Tibial artery (tissue), 4 donors: Measurements from ENCODE around the gene TYW3.
"Not testable (repeated sequence)": the region's sequence is repeated elsewhere in the genome, so short reads cannot be mapped to it uniquely, and the experiment has no call there.

ENCODE experiments used
- DNase-seq, 2 donors: peaks; one replicate each; pipeline ENCODE4 v3.0.0-alpha.2; 2019
- H3K27ac ChIP-seq, 2 donors: fragments of 200-600 bp; sonication (generic) in 1 of 2; 1 replicate in 1 of 2; 2 replicates in 1 of 2; pipeline ENCODE4 v1.5.1; 2018 to 2019; ENCODE audit warnings: mild to moderate bottlenecking in 1 of 2
- H3K27me3 ChIP-seq, 2 donors: fragments of 200-600 bp; sonication (generic) in 1 of 2; one replicate each; pipeline versions ENCODE4 v1.5.1 to v1.6.0; 2016 to 2019
- H3K36me3 ChIP-seq, 3 donors: fragments of 200-600 bp; sonication (generic) in 2 of 3; one replicate each; pipeline ENCODE4 v1.5.1; 2016 to 2019; ENCODE audit warnings: mild to moderate bottlenecking in 2 of 3
- H3K4me1 ChIP-seq, 4 donors: fragments of 200-600 bp; sonication (generic) in 2 of 4; 1 replicate in 3 of 4; 2 replicates in 1 of 4; pipeline ENCODE4 v1.5.1; 2016 to 2019
- H3K4me3 ChIP-seq, 2 donors: fragments of 200-600 bp; sonication (generic) in 1 of 2; 1 replicate in 1 of 2; 2 replicates in 1 of 2; pipeline ENCODE4 v1.5.1; 2018 to 2019; ENCODE audit warnings: mild to moderate bottlenecking in 2 of 2
- H3K9me3 ChIP-seq, 3 donors: fragments of 200-600 bp; sonication (generic) in 1 of 3; one replicate each; pipeline ENCODE4 v1.5.1; 2016 to 2019
- intact Hi-C: fragments of 100-400 bp; cut with DNase I; formaldehyde crosslinking; loops from one replicate; pipeline ENCODE4 v1.15.0; 2023; ENCODE audit warnings: low total_unique reads
- TF ChIP-seq, protein P1 (sequence below), 2 experiments: fragments of 200-600 bp in 1 of 2; fragments of 450-650 bp in 1 of 2; IDR thresholded peaks; one replicate each; pipeline ENCODE4 v1.5.1; 2017 to 2019; ENCODE audit warnings: antibody characterized with exemption in 2 of 2, mild to moderate bottlenecking in 1 of 2, moderate library complexity in 1 of 2

Gene TYW3

DNA sequence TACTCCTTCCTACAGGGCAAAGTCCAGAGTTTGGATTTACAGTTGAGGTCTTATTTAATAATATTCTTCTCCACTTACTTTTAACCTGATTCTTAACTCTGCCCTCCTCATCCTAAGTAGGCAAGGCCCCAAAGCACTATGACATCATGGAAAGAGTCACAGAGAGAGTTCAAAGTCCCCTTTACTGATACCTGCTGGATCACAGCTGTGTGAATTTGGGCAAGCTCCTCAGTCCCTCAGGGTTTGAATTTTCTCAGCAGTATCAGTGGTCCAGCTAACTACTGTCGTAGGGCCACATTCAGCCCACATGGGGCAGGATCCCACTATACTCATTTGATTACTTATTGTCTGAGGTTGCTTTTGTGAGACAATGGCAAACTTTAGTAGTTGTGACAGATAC is 16.0 kb downstream of the TYW3 start:
- Histone ChIP-seq H3K9me3 (no peaks in the 10 kb centered on the region), H3K36me3 (peaks cover 63 to 90% (median 77%) of the 10 kb centered on the region in 3 donors), H3K27ac (no peak overlapping the region), H3K4me1 (no peaks in the 10 kb centered on the region), H3K27me3 (no peaks in the 10 kb centered on the region), H3K4me3 (no peak overlapping the region)
- TF ChIP-seq, protein P1, sequence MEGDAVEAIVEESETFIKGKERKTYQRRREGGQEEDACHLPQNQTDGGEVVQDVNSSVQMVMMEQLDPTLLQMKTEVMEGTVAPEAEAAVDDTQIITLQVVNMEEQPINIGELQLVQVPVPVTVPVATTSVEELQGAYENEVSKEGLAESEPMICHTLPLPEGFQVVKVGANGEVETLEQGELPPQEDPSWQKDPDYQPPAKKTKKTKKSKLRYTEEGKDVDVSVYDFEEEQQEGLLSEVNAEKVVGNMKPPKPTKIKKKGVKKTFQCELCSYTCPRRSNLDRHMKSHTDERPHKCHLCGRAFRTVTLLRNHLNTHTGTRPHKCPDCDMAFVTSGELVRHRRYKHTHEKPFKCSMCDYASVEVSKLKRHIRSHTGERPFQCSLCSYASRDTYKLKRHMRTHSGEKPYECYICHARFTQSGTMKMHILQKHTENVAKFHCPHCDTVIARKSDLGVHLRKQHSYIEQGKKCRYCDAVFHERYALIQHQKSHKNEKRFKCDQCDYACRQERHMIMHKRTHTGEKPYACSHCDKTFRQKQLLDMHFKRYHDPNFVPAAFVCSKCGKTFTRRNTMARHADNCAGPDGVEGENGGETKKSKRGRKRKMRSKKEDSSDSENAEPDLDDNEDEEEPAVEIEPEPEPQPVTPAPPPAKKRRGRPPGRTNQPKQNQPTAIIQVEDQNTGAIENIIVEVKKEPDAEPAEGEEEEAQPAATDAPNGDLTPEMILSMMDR (IDR thresholded peaks at IDR 0.05): no peak
- intact Hi-C loops: no loop called here
- no peak for DNase-seq

DNA sequence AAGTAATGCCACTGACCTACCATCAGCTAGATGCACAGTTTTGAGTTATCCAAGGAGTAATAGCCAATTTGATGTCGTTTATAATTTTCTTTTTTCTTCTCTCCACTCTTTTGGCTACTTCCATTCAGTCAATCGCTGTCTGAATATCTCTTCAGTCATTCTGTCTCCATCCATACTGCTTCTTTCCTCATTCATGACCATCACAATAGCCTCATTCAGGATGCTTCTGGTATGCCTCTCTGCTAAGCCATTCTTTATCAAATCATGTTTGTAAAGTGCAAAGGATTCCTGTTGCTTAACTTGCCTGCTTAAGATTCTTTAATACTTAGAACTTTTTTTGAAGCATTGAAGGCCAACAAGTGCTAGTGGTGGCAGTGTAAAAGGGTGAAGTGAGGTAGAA is 20.2 kb downstream of the TYW3 start:
- intact Hi-C loops: no loop called here
- DNase-seq: no peak
- no peaks in the 10 kb centered on the region for H3K9me3 ChIP-seq
- H3K4me3 ChIP-seq: no peak overlapping the region
- no peaks in the 10 kb centered on the region for H3K4me1 ChIP-seq
- H3K36me3 ChIP-seq: peaks cover 78 to 95% (median 92%) of the 10 kb centered on the region in 3 donors
- no peak overlapping the region for H3K27ac ChIP-seq
- TF ChIP-seq, protein P1 (IDR thresholded peaks at IDR 0.05): no peak
- no peaks in the 10 kb centered on the region for H3K27me3 ChIP-seq

DNA sequence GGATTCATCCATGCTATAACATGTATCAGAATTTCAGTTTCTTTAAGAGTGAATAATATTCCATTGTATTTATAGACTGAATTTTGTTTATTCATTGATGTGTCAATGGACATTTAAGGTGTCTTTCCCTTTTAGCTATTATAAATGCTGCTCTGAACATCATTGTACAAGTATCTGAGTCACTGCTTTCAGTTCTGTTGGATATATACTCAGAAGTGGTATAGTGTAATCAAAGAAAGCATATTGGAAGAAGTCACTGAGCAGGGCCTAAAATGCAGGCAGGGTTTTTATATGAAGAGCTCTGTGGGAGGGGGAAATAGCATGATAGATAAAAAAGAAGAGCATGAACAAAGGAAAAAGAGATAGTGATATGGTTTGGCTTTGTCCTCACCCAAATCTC is 22.5 kb downstream of the TYW3 start:
- H3K36me3 ChIP-seq: peaks cover 73 to 86% (median 85%) of the 10 kb centered on the region in 3 donors
- intact Hi-C loops: no loop called here
- H3K4me1 ChIP-seq: no peaks in the 10 kb centered on the region
- H3K27ac ChIP-seq: no peak overlapping the region
- no peak for DNase-seq
- no peaks in the 10 kb centered on the region for H3K9me3 ChIP-seq
- no peaks in the 10 kb centered on the region for H3K27me3 ChIP-seq
- TF ChIP-seq, protein P1 (IDR thresholded peaks at IDR 0.05): no peak
- H3K4me3 ChIP-seq: no peak overlapping the region

- peaks cover 65 to 77% (median 74%) of the 10 kb centered on the region in 3 donors for H3K36me3 ChIP-seq
- H3K4me3 ChIP-seq, H3K9me3 ChIP-seq, H3K4me1 ChIP-seq, intact Hi-C loops, DNase-seq, H3K27ac ChIP-seq, H3K27me3 ChIP-seq: not testable (repeated sequence)
These were observed 23.7 kb downstream of the TYW3 start for GRCh38 chr1:74756650-74757049.

GRCh38 chr1:74763807-74764206 is 30.9 kb downstream of the TYW3 start:
- Histone ChIP-seq H3K4me3 (no peak overlapping the region), H3K9me3 (no peaks in the 10 kb centered on the region), H3K36me3 (peaks cover 10 to 38% (median 25%) of the 10 kb centered on the region in 3 donors), H3K27me3 (no peaks in the 10 kb centered on the region), H3K4me1 (no peaks in the 10 kb centered on the region), H3K27ac (no peak overlapping the region)
- intact Hi-C loops: loop anchor here (10.0 kb wide), 1 partner anchor 441 kb away; no protein-coding TSS in a partner anchor
- DNase-seq: no peak
- TF ChIP-seq, protein P1 (IDR thresholded peaks at IDR 0.05): no peak

DNA sequence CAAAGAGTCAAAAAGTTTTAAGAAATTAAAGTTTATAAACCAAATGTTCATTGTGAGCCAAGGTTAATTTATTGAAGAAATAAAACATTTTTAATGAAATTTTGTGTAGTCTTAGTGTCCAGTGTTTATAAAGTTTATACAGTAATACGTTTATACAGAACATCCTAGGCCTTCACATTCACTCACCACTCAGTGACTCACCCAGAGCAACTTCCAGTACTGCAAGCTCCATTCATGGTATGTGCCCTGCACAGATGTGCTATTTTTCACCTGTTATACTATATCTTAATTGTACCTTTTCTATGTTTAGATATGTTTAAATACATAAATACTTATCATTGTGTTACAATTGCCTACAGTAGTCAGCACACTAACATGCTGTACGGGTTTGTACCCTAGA is 33.6 kb downstream of the TYW3 start:
- no peaks in the 10 kb centered on the region for H3K27me3 ChIP-seq
- intact Hi-C loops: loop anchor here (10.0 kb wide), 1 partner anchor 438 kb away; no protein-coding TSS in a partner anchor
- no peaks in the 10 kb centered on the region for H3K4me1 ChIP-seq
- H3K9me3 ChIP-seq: no peaks in the 10 kb centered on the region
- TF ChIP-seq, protein P1 (IDR thresholded peaks at IDR 0.05): no peak
- H3K4me3 ChIP-seq: no peak overlapping the region
- DNase-seq: no peak
- peaks cover 0 to 26% (median 12%) of the 10 kb centered on the region in 3 donors for H3K36me3 ChIP-seq
- H3K27ac ChIP-seq: no peak overlapping the region
